HCT116 (cell line): ENCODE data around the gene ANKRD49. TPM values are rescaled to one million over a fixed set of nuclear protein-coding genes. Genes with fewer than 3 reads are reported as not detected.

Source experiments
- ATAC-seq: fragments of 200-7000 bp; cut with Tn5 transposase; 2 replicates; pipeline ENCODE4 v1.9.1; 2020; ENCODE audit warnings: mild to moderate bottlenecking, moderate library complexity
- BruUV-seq: library from RNA; stranded (reverse); fragments of 400-500 nt; replicated peaks from 2 replicates; lab custom pipeline; 2021; lab: Mats Ljungman, UMichigan
- CTCF ChIA-PET: fragments of 300-600 bp; sonication (Branson Sonifier 250); formaldehyde crosslinking; loops from one replicate; lab custom pipeline; 2021; ENCODE audit warnings: antibody characterized with exemption; lab: Charles Lee
- POLR2A ChIA-PET: fragments of 300-600, 350-600 bp; sonication (Branson Sonifier 250); formaldehyde crosslinking; loops from one replicate; lab custom pipeline; 2021; ENCODE audit warnings: antibody characterized with exemption; lab: Charles Lee
- RAD21 ChIA-PET, 2 experiments: fragments of 300-600 bp; sonication (Branson Sonifier 250); formaldehyde crosslinking; loops; one replicate each; lab custom pipeline; 2023; ENCODE audit warnings: low total read pairs in 2 of 2; ENCODE audit not compliant: uncharacterized antibody in 2 of 2, unreplicated experiment in 2 of 2, low non-redundant PET in 1 of 2; lab: Charles Lee
- DNase-seq: peaks from one replicate; pipeline ENCODE4 v3.0.0-alpha.2; 2010; ENCODE audit warnings: low read depth, low spot score
- H2AFZ ChIP-seq: fragments of 200-600 bp; shearing (Covaris generic), sonication (generic); 2 replicates; pipeline ENCODE4 v1.6.1; 2017; ENCODE audit warnings: low read depth, mixed run types, mixed read lengths, antibody characterized with exemption, low read length; ENCODE audit not compliant: poor library complexity, severe bottlenecking
- H3K27ac ChIP-seq: 2 replicates; pipeline ENCODE4 v1.5.1; 2012; ENCODE audit warnings: low read depth, low read length
- H3K27me3 ChIP-seq: fragments of 200-600 bp; sonication (generic); 2 replicates; pipeline ENCODE4 v1.6.1; 2016; ENCODE audit warnings: mixed run types, low read length, mixed read lengths; ENCODE audit not compliant: insufficient read depth
- H3K36me3 ChIP-seq, 2 experiments: fragments of 200-500 bp in 1 of 2; fragments of 200-600 bp in 1 of 2; sonication (Bioruptor generic) in 1 of 2; sonication (generic) in 1 of 2; 2 replicates each; pipeline versions ENCODE4 v1.5.1 to v1.6.1; 2014 to 2016; ENCODE audit warnings: low read length in 2 of 2, inconsistent platforms in 1 of 2, mixed read lengths in 1 of 2, mixed run types in 1 of 2; ENCODE audit not compliant: insufficient read depth in 2 of 2, control insufficient read depth in 1 of 2
- H3K4me1 ChIP-seq, 2 experiments: fragments of 200-600 bp in 1 of 2; sonication (generic) in 1 of 2; 2 replicates each; pipeline versions ENCODE4 v1.5.1 to v1.6.1; 2012 to 2017; ENCODE audit warnings: low read length in 2 of 2, inconsistent platforms in 1 of 2, mild to moderate bottlenecking in 1 of 2, mixed read lengths in 1 of 2, mixed run types in 1 of 2, moderate library complexity in 1 of 2; ENCODE audit not compliant: insufficient read depth in 2 of 2, control insufficient read depth in 1 of 2
- H3K4me2 ChIP-seq: fragments of 200-600 bp; sonication (generic); 2 replicates; pipeline ENCODE4 v1.6.1; 2017; ENCODE audit warnings: mixed run types, low read length, mixed read lengths
- H3K4me3 ChIP-seq, 2 experiments: fragments of 200-600 bp in 1 of 2; sonication (generic) in 1 of 2; replicated peaks in 1 of 2; 2 replicates each; pipeline ENCODE4 v1.5.1; 2011 to 2016; ENCODE audit warnings: low read length in 2 of 2, control low read depth in 1 of 2, low read depth in 1 of 2, mild to moderate bottlenecking in 1 of 2, mixed read lengths in 1 of 2, mixed run types in 1 of 2
- H3K79me2 ChIP-seq: fragments of 200-600 bp; sonication (generic); 2 replicates; pipeline ENCODE4 v1.6.1; 2017; ENCODE audit warnings: mild to moderate bottlenecking, mixed run types, low read length, moderate library complexity, mixed read lengths; ENCODE audit not compliant: insufficient read depth
- H3K9ac ChIP-seq: fragments of 200-600 bp; sonication (generic); 2 replicates; pipeline ENCODE4 v1.6.1; 2016; ENCODE audit warnings: low read length, mixed read lengths
- H3K9me2 ChIP-seq: fragments of 200-600 bp; sonication (generic), shearing (Covaris generic); 2 replicates; pipeline ENCODE4 v1.6.1; 2017; ENCODE audit warnings: mixed run types, mild to moderate bottlenecking, moderate library complexity; ENCODE audit not compliant: insufficient read depth
- H3K9me3 ChIP-seq, 2 experiments: fragments of 200-500 bp in 1 of 2; fragments of 200-600 bp in 1 of 2; sonication (Bioruptor generic) in 1 of 2; sonication (generic) in 1 of 2; 2 replicates each; pipeline ENCODE4 v1.6.1; 2014 to 2017; ENCODE audit warnings: low read length in 2 of 2, mixed read lengths in 2 of 2, inconsistent platforms in 1 of 2, low read depth in 1 of 2, mild to moderate bottlenecking in 1 of 2, mixed run types in 1 of 2, moderate library complexity in 1 of 2; ENCODE audit not compliant: control insufficient read depth in 1 of 2, insufficient read depth in 1 of 2
- H4K20me1 ChIP-seq: fragments of 200-600 bp; sonication (generic), shearing (Covaris generic); 2 replicates; pipeline ENCODE4 v1.6.1; 2017; ENCODE audit warnings: mixed run types, mild to moderate bottlenecking, moderate library complexity; ENCODE audit not compliant: insufficient read depth
- ATF3 ChIP-seq: IDR thresholded peaks from 2 replicates; pipeline ENCODE4 v1.6.1; 2012
- CBX3 ChIP-seq: IDR thresholded peaks from 2 replicates; pipeline ENCODE4 v1.6.1; 2012; ENCODE audit warnings: low read depth
- CEBPB ChIP-seq: IDR thresholded peaks from 2 replicates; pipeline ENCODE4 v1.6.1; 2012; ENCODE audit warnings: low read depth
- EGR1 ChIP-seq: IDR thresholded peaks from 2 replicates; pipeline ENCODE4 v1.6.1; 2012; ENCODE audit warnings: low read depth
- EZH2 ChIP-seq: fragments of 200-600 bp; sonication (generic); IDR thresholded peaks from 2 replicates; pipeline ENCODE4 v1.6.1; 2017; ENCODE audit warnings: antibody characterized with exemption, mixed run types
- FOSL1 ChIP-seq: IDR thresholded peaks from 2 replicates; pipeline ENCODE4 v1.6.1; 2012; ENCODE audit warnings: low read depth
- POLR2A ChIP-seq: IDR thresholded peaks from 2 replicates; pipeline ENCODE4 v1.7.0; 2011; ENCODE audit warnings: borderline replicate concordance; ENCODE audit not compliant: insufficient read depth, insufficient read length; ENCODE audit errors: extremely low read depth
- POLR2AphosphoS5 ChIP-seq: IDR thresholded peaks from 2 replicates; pipeline ENCODE4 v1.6.1; 2011; ENCODE audit warnings: mild to moderate bottlenecking, low read depth, low read length, moderate library complexity
- RAD21 ChIP-seq: IDR thresholded peaks from 2 replicates; pipeline ENCODE4 v1.6.1; 2012; ENCODE audit warnings: low read depth, mild to moderate bottlenecking
- SIN3A ChIP-seq: IDR thresholded peaks from 2 replicates; pipeline ENCODE4 v1.6.1; 2012; ENCODE audit warnings: low read depth
- SP1 ChIP-seq: IDR thresholded peaks from 2 replicates; pipeline ENCODE4 v1.6.1; 2012; ENCODE audit warnings: low read depth
- SRF ChIP-seq: IDR thresholded peaks from 2 replicates; pipeline ENCODE4 v1.6.1; 2012; ENCODE audit warnings: low read depth
- YY1 ChIP-seq: IDR thresholded peaks from 2 replicates; pipeline ENCODE4 v1.6.1; 2011; ENCODE audit warnings: low read length, low read depth, moderate library complexity, mild to moderate bottlenecking; ENCODE audit not compliant: insufficient replicate concordance; ENCODE audit errors: extremely low read depth
- ZNF274 ChIP-seq: fragments of 200-500 bp; sonication (Bioruptor generic); IDR thresholded peaks from 2 replicates; pipeline ENCODE4 v1.6.1; 2014; ENCODE audit warnings: mild to moderate bottlenecking, low read depth, low read length, inconsistent platforms
- intact Hi-C: fragments of 100-400 bp; cut with micrococcal nuclease; formaldehyde crosslinking; loops from 2 replicates; pipeline ENCODE4 v1.10.0; 2022
- total RNA-seq: library from RNA; stranded (reverse); gene quantifications from one replicate; pipeline ENCODE4 v1.2.1, GENCODE V29; 2021; ENCODE audit not compliant: unreplicated experiment

Gene ANKRD49
- total RNA-seq, 1 experiment from 2014 or later = 8.2 TPM

- H3K27me3 ChIP-seq = no peaks in the 10 kb centered on the region
- POLR2A ChIA-PET = no interaction called here
- no peak for ATAC-seq
- no peak overlapping the region for H3K4me2 ChIP-seq
- H3K27ac ChIP-seq = no peak overlapping the region
- intact Hi-C loops = no loop called here
- H2AFZ ChIP-seq = no peak overlapping the region
- TF ChIP-seq SRF = no peak
- no peak for TF ChIP-seq ATF3
- TF ChIP-seq YY1 = no peak
- no peak for TF ChIP-seq CBX3
- no peak for TF ChIP-seq ZNF274
- no peak for TF ChIP-seq SP1
- no peak for TF ChIP-seq POLR2A
- no peak for TF ChIP-seq EZH2
- TF ChIP-seq RAD21 = no peak
- TF ChIP-seq SIN3A = no peak
- no peak for TF ChIP-seq POLR2AphosphoS5
- TF ChIP-seq EGR1 = no peak
- TF ChIP-seq CEBPB = no peak
- no peak for TF ChIP-seq FOSL1
- RAD21 ChIA-PET = no interaction called here
- no peak overlapping the region for H3K4me3 ChIP-seq
- H3K9me3 ChIP-seq = no peaks in the 10 kb centered on the region
- H3K36me3 ChIP-seq = no peaks in the 10 kb centered on the region
- no TSS peak for BruUV-seq
- H3K9me2 ChIP-seq = no peaks in the 10 kb centered on the region
- H3K4me1 ChIP-seq = peaks cover 0 to 4% of the 10 kb centered on the region in 2 experiments; a peak in 1 of 4 replicates
- CTCF ChIA-PET = no interaction called here
- H3K79me2 ChIP-seq = no peaks in the 10 kb centered on the region
- H4K20me1 ChIP-seq = no peaks in the 10 kb centered on the region
- H3K9ac ChIP-seq = no peak overlapping the region
- DNase-seq = no peak
Observed at GRCh38 chr11:94533696-94534630, 40.2 kb downstream of the ANKRD49 start.
